Activated CD4-positive, alpha-beta T cell treated with anti-CD3 and anti-CD28 coated beads, Interleukin-2, amount 10 ng/mL, durations not matched to agents 24 days and 14 days (primary cell): ENCODE results near the gene LRP5. TPM values are rescaled to one million over a fixed set of nuclear protein-coding genes. Genes with fewer than 3 reads are reported as not detected.
A peak's percentile ranks its signal among the peaks of the same experiment; 100 is the strongest.
"Not testable (repeated sequence)": the region's sequence is repeated elsewhere in the genome, so short reads cannot be mapped to it uniquely, and the experiment has no call there.

Source experiments
- DNase-seq: peaks from one replicate; pipeline ENCODE4 v3.0.0; 2022
- H3K27ac Mint-ChIP-seq: one replicate; pipeline ENCODE4 v1.8.0; 2022; ENCODE audit warnings: mild to moderate bottlenecking, mixed read lengths
- H3K27me3 Mint-ChIP-seq: one replicate; pipeline ENCODE4 v1.8.0; 2022; ENCODE audit warnings: mixed read lengths
- H3K36me3 Mint-ChIP-seq: one replicate; pipeline ENCODE4 v1.8.0; 2022; ENCODE audit warnings: low read depth, mild to moderate bottlenecking, mixed read lengths
- H3K4me1 Mint-ChIP-seq: one replicate; pipeline ENCODE4 v1.8.0; 2021; ENCODE audit warnings: mixed read lengths
- H3K4me3 Mint-ChIP-seq: one replicate; pipeline ENCODE4 v1.8.0; 2022; ENCODE audit warnings: mild to moderate bottlenecking, moderate library complexity, mixed read lengths
- H3K9me3 Mint-ChIP-seq: one replicate; pipeline ENCODE4 v1.8.0; 2021; ENCODE audit warnings: mixed read lengths
- intact Hi-C: fragments of 100-400 bp; cut with micrococcal nuclease; formaldehyde crosslinking; loops from one replicate; pipeline ENCODE4 v1.15.1; 2023
- total RNA-seq: library from RNA; stranded (reverse); gene quantifications from 2 replicates; pipeline ENCODE4 v1.2.3, GENCODE V29; 2022

The LRP5 gene
- total RNA-seq, 1 donor from 2014 or later: 23.8 TPM

GRCh38 chr11:68271781-68272608 lies 40.4 kb upstream of the LRP5 start, which contains the start of gene C11orf24:
TSS of gene C11orf24 (minus strand) at chr11:68271973. CDS start at chr11:68263767, 8,206 bp downstream.
- Mint-ChIP-seq H3K27ac (peak within 1 kb of the TSS; percentile 92), H3K4me3 (peak within 1 kb of the TSS; percentile 94), H3K4me1 (peaks cover 26% of the 10 kb centered on the region), H3K27me3 (no peaks in the 10 kb centered on the region), H3K36me3 (peaks cover 3% of the 10 kb centered on the region), H3K9me3 (no peaks in the 10 kb centered on the region)
- intact Hi-C loops: loop anchor here (1.0 kb wide), 2 partner anchors 10 to 25 kb away; no protein-coding TSS in a partner anchor
- DNase-seq: peak; percentile 98

GRCh38 chr11:68273026-68273738 lies 39.2 kb upstream of the LRP5 start:
- H3K9me3 Mint-ChIP-seq: no peaks in the 10 kb centered on the region
- intact Hi-C loops: no loop called here
- H3K4me1 Mint-ChIP-seq: peaks cover 26% of the 10 kb centered on the region
- no peaks in the 10 kb centered on the region for H3K36me3 Mint-ChIP-seq
- DNase-seq: no peak
- no peaks in the 10 kb centered on the region for H3K27me3 Mint-ChIP-seq
- peak overlapping the region; percentile 94 for H3K4me3 Mint-ChIP-seq
- H3K27ac Mint-ChIP-seq: no peak overlapping the region

DNA sequence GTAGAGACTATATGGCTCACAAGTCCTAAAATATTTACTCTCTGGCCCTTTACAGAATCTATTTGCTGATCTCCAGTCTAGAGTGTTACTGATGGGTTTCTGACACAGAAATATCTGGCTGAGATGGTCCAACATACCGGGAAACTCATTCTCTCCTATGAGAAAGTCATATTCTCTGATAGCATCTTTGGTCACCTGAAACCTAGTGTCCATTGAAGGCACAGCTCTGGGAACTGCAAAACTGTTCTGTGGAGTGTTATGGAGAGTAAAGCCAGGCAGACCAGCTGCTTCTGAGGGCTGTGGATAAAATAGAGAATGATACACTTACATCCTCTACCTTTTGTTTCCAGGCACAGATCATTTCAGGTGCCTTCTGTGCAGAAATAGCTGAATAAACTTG lies 38.1 kb upstream of the LRP5 start:
- no peak overlapping the region for H3K27ac Mint-ChIP-seq
- no peak for DNase-seq
- no peaks in the 10 kb centered on the region for H3K36me3 Mint-ChIP-seq
- no peaks in the 10 kb centered on the region for H3K27me3 Mint-ChIP-seq
- peak overlapping the region; percentile 23 for H3K4me3 Mint-ChIP-seq
- no peaks in the 10 kb centered on the region for H3K9me3 Mint-ChIP-seq
- intact Hi-C loops: no loop called here
- H3K4me1 Mint-ChIP-seq: peaks cover 24% of the 10 kb centered on the region

DNA sequence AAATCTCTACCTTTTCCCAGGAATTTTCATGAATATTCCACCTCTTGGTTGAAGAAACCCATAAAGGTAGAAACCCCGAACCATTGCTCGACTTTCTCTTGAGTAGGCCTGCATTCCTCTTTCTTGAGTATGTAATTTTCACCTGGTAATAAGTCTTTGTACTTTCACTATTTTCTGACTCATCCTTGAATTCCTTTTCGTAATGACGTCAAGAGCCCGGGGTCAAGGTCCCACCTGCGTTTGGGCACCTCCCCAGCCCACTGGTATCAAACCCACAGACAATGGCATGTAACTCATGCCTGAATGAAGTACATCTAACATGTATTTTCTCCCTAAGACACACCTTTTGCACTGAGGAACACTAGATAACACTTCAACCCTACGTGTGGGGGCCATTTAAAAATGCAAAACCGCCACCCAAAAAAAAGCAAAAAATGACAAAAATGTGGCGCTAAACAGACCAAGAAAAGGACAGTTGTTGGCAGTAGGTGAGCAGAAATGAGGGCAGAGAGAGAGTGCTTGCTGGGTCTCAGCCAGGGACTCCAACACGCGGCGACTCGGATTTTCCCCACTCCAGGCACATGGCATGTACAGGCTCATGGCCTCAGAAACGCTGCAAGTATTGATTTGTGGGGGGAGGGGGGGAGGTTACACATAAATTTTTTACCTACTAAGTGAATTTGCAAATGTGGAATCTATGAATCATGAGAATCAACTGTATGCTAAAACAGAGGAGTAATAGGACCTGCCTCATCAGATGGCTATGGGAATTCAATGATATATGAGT lies 36.5 kb upstream of the LRP5 start:
- Mint-ChIP-seq H3K4me1 (peaks cover 17% of the 10 kb centered on the region), H3K9me3 (no peaks in the 10 kb centered on the region), H3K4me3 (no peak overlapping the region), H3K36me3 (no peaks in the 10 kb centered on the region), H3K27ac (no peak overlapping the region), H3K27me3 (no peaks in the 10 kb centered on the region)
- no peak for DNase-seq
- intact Hi-C loops: no loop called here

DNA sequence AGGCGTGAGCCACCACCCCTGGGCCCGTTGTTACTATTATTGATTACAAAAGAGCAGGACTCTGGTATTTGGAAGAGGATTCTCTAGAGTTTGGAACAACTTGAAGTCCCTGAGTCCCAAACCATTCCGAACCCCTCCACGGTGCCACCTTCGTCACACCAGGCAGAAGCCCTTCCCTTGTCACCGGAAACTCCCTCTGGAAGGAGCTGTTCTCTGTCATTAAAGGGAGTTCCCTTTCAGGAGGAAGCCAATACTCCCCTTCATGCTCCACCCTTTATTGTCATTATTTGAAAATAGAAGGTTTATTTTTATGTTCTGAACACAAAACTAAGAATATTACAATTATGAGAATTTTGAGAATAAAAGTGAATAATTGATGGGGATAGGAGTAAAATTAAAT lies 35.5 kb upstream of the LRP5 start:
- Mint-ChIP-seq H3K27me3 (no peaks in the 10 kb centered on the region), H3K36me3 (no peaks in the 10 kb centered on the region), H3K4me3 (no peak overlapping the region), H3K27ac (no peak overlapping the region), H3K9me3 (no peaks in the 10 kb centered on the region), H3K4me1 (peaks cover 20% of the 10 kb centered on the region)
- no peak for DNase-seq
- intact Hi-C loops: no loop called here

- H3K9me3 Mint-ChIP-seq: peaks cover 7% of the 10 kb centered on the region
- peaks cover 3% of the 10 kb centered on the region for H3K36me3 Mint-ChIP-seq
- H3K4me1 Mint-ChIP-seq: peaks cover 26% of the 10 kb centered on the region
- intact Hi-C loops: no loop called here
- no peak overlapping the region for H3K27ac Mint-ChIP-seq
- no peak overlapping the region for H3K4me3 Mint-ChIP-seq
- no peak for DNase-seq
- no peaks in the 10 kb centered on the region for H3K27me3 Mint-ChIP-seq
Measured at GRCh38 chr11:68279676-68280075, 32.7 kb upstream of the LRP5 start.

- peak; percentile 85 for DNase-seq
- Mint-ChIP-seq H3K27me3 (no peaks in the 10 kb centered on the region), H3K36me3 (peaks cover 3% of the 10 kb centered on the region)
Measured at GRCh38 chr11:68282141-68282860, 30.1 kb upstream of the LRP5 start.

DNA sequence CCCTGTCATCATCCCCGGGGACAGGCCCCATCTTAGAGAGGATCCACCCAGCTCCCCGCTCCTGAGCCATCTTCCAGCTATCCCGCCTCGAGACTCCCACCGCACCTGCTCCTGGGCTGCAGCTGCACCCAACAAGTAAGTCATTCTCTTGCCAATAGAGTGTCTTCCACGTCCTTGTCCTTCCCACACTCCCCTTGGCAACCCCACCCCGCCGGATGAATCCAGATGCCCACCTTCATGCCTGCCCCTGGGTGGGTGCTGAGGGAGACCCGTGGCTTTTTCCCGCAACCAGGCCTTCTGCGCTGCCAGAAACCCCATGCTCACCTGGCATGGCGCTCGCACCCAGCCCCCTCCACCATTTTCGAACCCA lies 29.5 kb upstream of the LRP5 start:
- Mint-ChIP-seq H3K27me3 (peaks cover 2% of the 10 kb centered on the region), H3K27ac (peak overlapping the region; percentile 64), H3K4me1 (peaks cover 26% of the 10 kb centered on the region), H3K4me3 (peak overlapping the region; percentile 72), H3K9me3 (peaks cover 8% of the 10 kb centered on the region), H3K36me3 (peaks cover 3% of the 10 kb centered on the region)
- intact Hi-C loops: loop anchor here (1.0 kb wide), 1 partner anchor 11 kb away; no protein-coding TSS in a partner anchor
- DNase-seq: no peak

More at GRCh38 chr11:68282141-68282860, 30.1 kb upstream of the LRP5 start:
- H3K4me1 Mint-ChIP-seq: peaks cover 26% of the 10 kb centered on the region
- intact Hi-C loops: loop anchor here (1.0 kb wide), 1 partner anchor 10 kb away; no protein-coding TSS in a partner anchor
- peak overlapping the region; percentile 72 for H3K4me3 Mint-ChIP-seq
- peaks cover 8% of the 10 kb centered on the region for H3K9me3 Mint-ChIP-seq
- peak overlapping the region; percentile 64 for H3K27ac Mint-ChIP-seq

GRCh38 chr11:68284588-68284987 lies 27.8 kb upstream of the LRP5 start:
- H3K36me3 Mint-ChIP-seq, DNase-seq, H3K27me3 Mint-ChIP-seq, H3K9me3 Mint-ChIP-seq, H3K4me3 Mint-ChIP-seq, H3K27ac Mint-ChIP-seq, intact Hi-C loops: not testable (repeated sequence)
- peaks cover 26% of the 10 kb centered on the region for H3K4me1 Mint-ChIP-seq

- intact Hi-C loops: no loop called here
- H3K27me3 Mint-ChIP-seq: peaks cover 2% of the 10 kb centered on the region
- no peak overlapping the region for H3K4me3 Mint-ChIP-seq
- peaks cover 12% of the 10 kb centered on the region for H3K9me3 Mint-ChIP-seq
- DNase-seq: no peak
- H3K27ac Mint-ChIP-seq: no peak overlapping the region
- H3K36me3 Mint-ChIP-seq: peaks cover 3% of the 10 kb centered on the region
- H3K4me1 Mint-ChIP-seq: peaks cover 12% of the 10 kb centered on the region
Measured at GRCh38 chr11:68287419-68287818, 25.0 kb upstream of the LRP5 start.

GRCh38 chr11:68289456-68289855 lies 22.9 kb upstream of the LRP5 start:
- no peak for DNase-seq
- H3K27ac Mint-ChIP-seq: no peak overlapping the region
- intact Hi-C loops: no loop called here
- no peaks in the 10 kb centered on the region for H3K4me1 Mint-ChIP-seq
- H3K9me3 Mint-ChIP-seq: peaks cover 7% of the 10 kb centered on the region
- H3K4me3 Mint-ChIP-seq: no peak overlapping the region
- peaks cover 8% of the 10 kb centered on the region for H3K27me3 Mint-ChIP-seq
- peaks cover 1% of the 10 kb centered on the region for H3K36me3 Mint-ChIP-seq

DNA sequence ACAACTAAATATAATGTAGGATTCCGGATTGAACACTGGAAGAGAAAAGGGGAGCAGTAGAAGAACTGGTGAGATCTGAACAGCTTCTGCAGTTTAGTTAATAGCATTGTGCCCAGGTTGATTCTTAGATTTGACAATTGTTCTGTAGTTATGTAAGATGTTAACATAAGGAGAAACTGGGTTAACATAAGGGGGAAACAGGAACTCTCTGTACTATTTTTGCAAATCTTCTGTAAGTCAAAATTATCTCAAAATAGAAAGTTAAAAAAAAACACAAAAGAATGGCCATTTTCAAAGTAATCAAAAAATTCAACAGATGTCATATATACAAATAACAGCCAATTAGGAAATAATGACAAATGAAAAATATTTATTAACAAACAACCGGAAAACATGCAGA lies 18.7 kb upstream of the LRP5 start:
- intact Hi-C loops: no loop called here
- no peak for DNase-seq
- Mint-ChIP-seq H3K36me3 (no peaks in the 10 kb centered on the region), H3K9me3 (peaks cover 4% of the 10 kb centered on the region), H3K27me3 (peaks cover 6% of the 10 kb centered on the region), H3K27ac (no peak overlapping the region), H3K4me1 (peaks cover 4% of the 10 kb centered on the region), H3K4me3 (no peak overlapping the region)

DNA sequence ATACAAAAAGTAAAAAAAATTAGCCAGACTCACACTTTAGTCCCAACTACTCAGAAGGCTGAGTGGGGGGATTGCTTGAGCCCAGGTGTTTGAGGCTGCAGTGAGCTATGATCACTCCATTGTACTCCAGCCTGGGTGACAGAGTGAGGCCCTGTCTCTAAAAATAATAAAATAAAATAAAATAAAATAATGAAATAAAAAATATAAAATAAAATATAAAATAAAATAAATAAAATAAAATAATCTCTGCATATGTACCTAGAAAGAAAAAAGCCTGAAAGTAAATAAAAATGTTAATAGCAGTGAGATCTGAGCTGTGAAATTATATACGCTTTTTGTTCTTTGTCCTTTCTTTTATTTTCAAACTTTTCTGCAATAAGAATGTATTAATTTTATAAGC lies 17.1 kb upstream of the LRP5 start:
- H3K27ac Mint-ChIP-seq: no peak overlapping the region
- no peaks in the 10 kb centered on the region for H3K36me3 Mint-ChIP-seq
- H3K9me3 Mint-ChIP-seq: no peaks in the 10 kb centered on the region
- intact Hi-C loops: loop anchor here (5.0 kb wide), 1 partner anchor 83 kb away; the partner anchor contains the start of gene KMT5B
- no peak for DNase-seq
- peaks cover 4% of the 10 kb centered on the region for H3K4me1 Mint-ChIP-seq
- H3K27me3 Mint-ChIP-seq: peaks cover 6% of the 10 kb centered on the region
- H3K4me3 Mint-ChIP-seq: no peak overlapping the region
